Stimulated activated CD8-positive, alpha-beta memory T cell treated with anti-CD3 and anti-CD28 coated beads, Interleukin-4, amount 100 ng/mL, for 4 hours (primary cell): Measurements from ENCODE around the gene TOP1.

Source experiments
- DNase-seq, 2 donors: peaks; one replicate each; pipeline ENCODE4 v3.0.0-alpha.2; 2020; ENCODE audit warnings: low read depth in 2 of 2, low spot score in 1 of 2

TOP1 gene

GRCh38 chr20:41167118-41167470, 138.5 kb downstream of the TOP1 start:
- no peak for DNase-seq

GRCh38 chr20:41167481-41168253, 139.0 kb downstream of the TOP1 start:
- DNase-seq = no peak

GRCh38 chr20:41168281-41169161, 139.9 kb downstream of the TOP1 start:
- no peak for DNase-seq

GRCh38 chr20:41169162-41169690, 140.6 kb downstream of the TOP1 start:
- no peak for DNase-seq

GRCh38 chr20:41169791-41170351, 141.2 kb downstream of the TOP1 start:
- DNase-seq = no peak

- DNase-seq = no peak
Observed at GRCh38 chr20:41170386-41171105, 141.9 kb downstream of the TOP1 start.

- DNase-seq = no peak
Observed at GRCh38 chr20:41171736-41172295, 143.2 kb downstream of the TOP1 start.

- DNase-seq = no peak
Observed at GRCh38 chr20:41172296-41173140, 143.9 kb downstream of the TOP1 start.

GRCh38 chr20:41173161-41173721, 144.6 kb downstream of the TOP1 start:
- peak; percentile 25 to 48 for DNase-seq

- no peak for DNase-seq
Observed at GRCh38 chr20:41173791-41174341, 145.2 kb downstream of the TOP1 start.
